ENCODE results near the gene NTM.

DNA sequence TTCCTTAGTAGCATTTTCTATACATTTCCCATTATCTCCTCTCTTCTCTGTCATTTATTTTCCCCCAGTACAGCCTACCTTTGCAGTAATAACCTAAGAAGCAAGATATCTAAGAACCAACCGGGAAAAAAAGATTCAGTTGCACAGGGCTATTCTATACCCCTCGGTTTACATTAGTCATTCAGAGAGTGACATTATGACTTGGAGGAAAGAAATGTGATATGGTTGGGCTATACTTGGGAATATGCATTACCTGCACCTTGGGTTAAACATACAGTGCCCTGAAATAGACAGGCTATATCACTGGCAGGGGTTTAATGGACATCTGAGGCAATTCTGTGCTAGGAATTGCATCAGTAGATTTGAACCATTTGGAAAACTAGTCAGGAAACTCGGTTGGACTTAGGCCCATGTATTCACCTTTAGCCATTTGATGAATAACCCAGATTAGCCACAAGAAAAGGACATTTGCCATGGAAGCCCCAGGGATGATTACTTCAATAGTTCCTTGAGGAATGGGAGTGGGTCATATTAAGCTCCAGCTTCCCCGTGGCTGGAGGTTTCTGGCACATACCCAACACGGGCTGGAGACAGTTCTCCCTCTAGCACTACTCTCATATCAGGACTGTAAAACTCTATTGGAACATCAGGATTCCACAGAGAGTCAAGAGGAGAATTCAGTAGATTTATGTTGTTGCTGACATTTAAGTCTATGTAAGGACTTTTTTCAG is 973.2 kb downstream of the NTM start:
- TF ChIP-seq, protein P1, sequence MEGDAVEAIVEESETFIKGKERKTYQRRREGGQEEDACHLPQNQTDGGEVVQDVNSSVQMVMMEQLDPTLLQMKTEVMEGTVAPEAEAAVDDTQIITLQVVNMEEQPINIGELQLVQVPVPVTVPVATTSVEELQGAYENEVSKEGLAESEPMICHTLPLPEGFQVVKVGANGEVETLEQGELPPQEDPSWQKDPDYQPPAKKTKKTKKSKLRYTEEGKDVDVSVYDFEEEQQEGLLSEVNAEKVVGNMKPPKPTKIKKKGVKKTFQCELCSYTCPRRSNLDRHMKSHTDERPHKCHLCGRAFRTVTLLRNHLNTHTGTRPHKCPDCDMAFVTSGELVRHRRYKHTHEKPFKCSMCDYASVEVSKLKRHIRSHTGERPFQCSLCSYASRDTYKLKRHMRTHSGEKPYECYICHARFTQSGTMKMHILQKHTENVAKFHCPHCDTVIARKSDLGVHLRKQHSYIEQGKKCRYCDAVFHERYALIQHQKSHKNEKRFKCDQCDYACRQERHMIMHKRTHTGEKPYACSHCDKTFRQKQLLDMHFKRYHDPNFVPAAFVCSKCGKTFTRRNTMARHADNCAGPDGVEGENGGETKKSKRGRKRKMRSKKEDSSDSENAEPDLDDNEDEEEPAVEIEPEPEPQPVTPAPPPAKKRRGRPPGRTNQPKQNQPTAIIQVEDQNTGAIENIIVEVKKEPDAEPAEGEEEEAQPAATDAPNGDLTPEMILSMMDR (IDR thresholded peaks at IDR 0.05): no peak
- TF ChIP-seq POLR2A (IDR thresholded peaks at IDR 0.05): no peak

Measured in esophagus squamous epithelium (tissue), 4 donors.